CD4-positive, alpha-beta T cell treated with Interleukin-6 at 100 ng/mL for 8 hours (primary cell): ENCODE results near the gene BRD4.

Source experiments
- DNase-seq: peaks from one replicate; pipeline ENCODE4 v3.0.0-alpha.2; 2020; ENCODE audit warnings: mixed read lengths, low spot score

The BRD4 gene

GRCh38 chr19:15194938-15195337, 137.4 kb downstream of the BRD4 start:
- DNase-seq = no peak

- DNase-seq = no peak
Observed at GRCh38 chr19:15191982-15192381, 140.4 kb downstream of the BRD4 start.

GRCh38 chr19:15191514-15191913, 140.8 kb downstream of the BRD4 start:
- no peak for DNase-seq

- no peak for DNase-seq
Observed at GRCh38 chr19:15188851-15189250, 143.5 kb downstream of the BRD4 start.

GRCh38 chr19:15187026-15188007, 145.0 kb downstream of the BRD4 start:
- DNase-seq = no peak
